ENCODE data around the gene STX10.

STX10 gene

DNA sequence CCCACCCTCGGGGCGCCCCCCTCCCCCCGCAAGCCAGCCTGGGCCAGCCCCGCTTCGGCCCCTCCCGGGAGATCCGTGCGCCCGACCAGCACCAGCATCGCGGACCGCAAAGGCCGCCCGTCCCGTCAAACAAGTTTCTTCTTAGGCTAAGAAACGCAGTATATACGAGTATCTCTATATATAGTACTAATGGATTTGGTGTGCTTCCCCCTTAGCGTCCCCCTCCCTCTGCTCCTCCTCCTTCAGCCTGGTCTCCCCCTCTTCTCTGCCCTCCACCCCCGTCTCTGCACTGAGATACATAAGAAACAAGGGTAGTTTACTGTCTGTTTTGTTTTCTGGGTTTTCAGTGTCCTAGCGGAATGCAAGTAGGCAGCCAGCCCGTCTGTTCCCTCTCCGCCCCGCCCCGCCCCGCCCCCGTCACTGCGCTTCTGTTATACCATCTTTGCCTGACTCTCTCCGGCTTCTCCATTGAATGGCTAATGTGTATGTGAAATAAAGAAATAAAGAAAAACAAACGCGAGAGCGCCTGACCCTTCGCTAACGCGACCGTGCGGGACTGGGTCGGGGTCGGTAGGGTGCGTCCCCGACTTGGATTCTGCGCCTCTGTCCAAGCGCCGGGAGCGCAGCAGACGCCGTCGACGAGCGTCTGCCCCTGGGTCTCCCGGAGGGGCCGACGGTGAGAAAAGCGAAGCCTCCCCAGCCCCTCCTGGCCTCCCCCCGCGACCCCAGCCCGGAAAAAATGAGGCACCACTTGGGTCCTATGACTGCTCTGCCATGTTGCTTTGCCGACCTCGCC lies 51.7 kb downstream of the STX10 start:
- peak; percentile 83 for DNase-seq

DNA sequence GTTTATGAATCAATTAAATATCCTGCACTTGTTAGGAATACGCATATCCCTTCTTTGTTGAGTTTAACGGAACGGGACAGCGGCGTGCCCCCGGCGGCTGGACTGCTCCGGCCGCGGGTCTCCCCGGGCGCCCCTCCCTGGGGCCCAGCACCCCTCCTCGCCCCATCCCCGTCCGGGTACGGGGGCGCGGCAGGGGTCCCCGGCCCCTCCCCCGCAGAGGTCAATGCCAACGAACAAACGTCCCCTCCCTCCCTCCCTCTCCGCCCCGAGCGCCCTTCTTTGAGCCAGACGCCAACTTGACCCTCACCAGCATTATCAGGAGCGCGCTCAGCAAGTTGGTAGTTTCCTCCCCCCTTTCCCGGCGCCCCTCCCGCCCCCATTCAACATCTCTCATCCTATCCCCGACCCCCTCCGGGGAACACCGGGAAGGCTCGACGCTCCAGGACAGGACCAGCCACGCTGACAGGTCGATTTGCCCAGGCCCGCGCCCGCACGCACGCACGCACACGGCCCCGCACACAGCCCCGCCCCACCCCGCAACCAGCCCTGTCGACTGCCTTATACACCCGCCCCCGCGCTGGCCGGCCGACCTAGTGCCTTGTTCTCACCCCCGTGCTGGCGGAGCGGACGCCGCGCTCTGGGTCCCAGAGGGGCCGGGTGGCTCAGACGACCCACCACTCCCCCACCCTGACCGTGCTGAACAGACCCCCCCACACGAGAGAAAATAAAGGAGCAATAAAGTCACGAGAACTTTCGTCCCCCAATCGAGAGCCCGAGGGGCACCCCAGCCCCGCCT lies 52.5 kb downstream of the STX10 start:
- peak; percentile 63 for DNase-seq

DNA sequence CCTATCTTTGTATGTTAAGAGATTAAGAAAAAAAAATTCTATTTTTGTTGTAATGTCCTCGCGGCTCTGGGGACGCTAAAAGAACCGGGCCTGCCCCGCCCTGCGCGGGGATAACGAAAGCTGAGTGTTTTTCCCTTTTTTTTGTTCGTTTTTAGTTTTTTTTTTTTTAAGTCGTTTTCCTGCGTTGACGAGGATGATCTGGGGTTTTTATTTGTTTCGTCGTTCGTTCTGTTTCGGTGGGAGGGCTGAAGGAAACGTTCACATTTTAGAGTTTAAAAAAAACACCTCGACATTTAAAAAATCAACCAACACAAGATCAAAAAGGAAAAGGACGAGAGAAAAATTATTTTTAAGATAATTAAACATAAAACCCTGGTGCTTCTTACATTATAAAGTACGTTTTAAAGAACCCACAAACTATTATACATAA lies 53.1 kb downstream of the STX10 start:
- DNase-seq, result no peak

DNA sequence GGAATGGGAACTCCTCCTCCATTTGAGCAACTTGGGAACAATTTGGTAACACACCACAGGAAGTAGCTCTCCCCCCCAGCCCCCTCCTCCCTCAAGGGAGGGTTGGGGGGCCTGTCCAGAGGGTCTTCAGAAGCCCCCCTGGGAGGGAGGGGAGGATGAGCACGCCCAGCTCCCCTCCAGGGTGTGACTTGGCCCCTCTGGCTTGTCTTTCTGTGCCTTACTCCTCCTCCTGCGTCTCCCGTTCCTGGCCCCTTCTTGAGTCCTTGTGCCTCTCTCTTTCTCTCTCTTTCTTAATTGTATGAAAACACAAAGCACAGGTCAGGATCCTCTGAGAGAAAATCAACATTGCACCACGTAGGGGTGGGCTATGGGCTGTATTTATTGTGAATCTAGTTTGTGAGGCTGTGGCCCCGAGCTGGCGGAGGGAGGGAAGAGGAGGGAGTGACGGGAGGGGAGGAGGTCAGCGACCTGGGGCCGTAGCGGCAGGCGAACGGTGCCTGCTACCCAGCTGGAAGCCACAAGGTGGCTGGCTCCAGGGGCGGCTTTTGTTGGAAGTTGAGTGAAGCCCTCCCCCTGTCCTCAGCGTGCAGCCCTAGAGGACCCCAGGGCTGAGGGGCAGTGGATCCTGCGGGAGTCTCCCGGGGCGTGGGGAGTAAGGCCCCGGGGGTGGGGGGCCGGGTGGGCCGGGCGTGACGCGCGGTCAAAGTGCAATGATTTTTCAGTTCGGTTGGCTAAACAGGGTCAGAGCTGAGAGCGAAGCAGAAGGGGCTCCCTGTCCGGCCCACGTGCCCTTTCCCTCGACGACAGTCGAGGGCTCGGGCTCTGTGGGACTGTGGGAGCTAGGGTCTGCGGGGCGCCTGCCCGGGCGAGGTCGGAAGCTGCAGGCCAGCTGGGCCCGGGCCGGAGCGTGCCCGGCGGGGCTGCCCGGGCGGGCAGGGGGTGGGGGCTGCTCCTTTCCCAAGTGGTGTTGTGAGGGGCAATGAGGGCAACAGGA lies 53.9 kb downstream of the STX10 start:
- DNase-seq, result peak; percentile 52

DNA sequence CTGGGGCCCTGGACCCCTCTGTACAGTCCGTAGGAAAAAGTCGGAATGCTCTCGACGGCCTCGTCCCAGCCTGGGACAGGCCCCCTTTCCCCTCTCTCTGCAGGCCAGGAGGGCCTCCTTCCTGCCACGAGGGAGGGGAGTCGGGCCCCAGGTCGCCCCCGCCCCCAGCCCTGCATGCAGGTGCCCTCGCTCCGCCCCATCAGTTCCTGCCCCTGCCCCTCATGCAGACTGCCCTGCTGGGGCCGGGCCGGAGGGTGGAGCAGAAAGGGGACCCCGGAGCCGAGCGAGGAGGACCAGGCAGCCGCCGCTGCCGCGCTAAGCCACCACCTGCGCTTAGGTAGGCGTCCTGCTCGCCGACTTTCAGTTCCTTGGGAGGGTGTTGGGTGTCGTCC lies 54.8 kb downstream of the STX10 start:
- peak; percentile 41 for DNase-seq

DNA sequence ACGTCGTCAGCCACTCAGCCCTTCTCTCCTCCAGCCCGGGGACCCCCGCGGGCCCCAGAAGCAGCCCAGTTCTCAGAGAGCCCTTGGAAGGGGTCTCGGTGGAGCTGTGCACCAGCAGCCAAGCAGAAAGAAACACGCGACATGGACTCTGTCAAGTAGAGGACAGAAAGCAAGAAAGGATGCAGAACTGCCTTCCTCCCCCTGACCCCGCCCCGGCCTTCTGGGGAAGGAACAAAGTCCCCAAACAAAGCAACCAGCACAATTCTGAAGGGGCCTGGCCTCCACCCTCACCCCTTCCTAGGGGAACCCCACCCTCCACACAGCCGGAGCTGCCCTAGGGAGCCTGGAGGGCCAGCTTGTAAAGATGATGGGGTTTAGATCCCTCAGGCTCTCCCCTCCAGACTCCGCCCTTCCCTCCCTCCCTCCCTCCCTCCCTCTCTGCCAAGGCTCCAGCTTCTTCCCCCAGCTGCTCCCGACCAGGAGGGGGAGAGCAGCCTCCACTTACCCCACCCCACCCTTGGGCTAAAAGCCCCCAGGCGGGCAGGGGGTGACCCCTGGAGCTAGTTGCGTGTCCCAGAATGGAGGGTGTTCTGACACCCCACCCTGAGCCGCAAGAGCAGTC lies 55.3 kb downstream of the STX10 start:
- DNase-seq, result peak; percentile 56

- DNase-seq, result peak; percentile 62
Observed at GRCh38 chr19:13094106-13094504, 56.1 kb downstream of the STX10 start.

Measured in femur (tissue), 1 donor.